H9 (cell line): ENCODE data around the gene LARP1. TPM values are rescaled to one million over a fixed set of nuclear protein-coding genes. Genes with fewer than 3 reads are reported as not detected.

Source experiments
- DNase-seq: peaks from one replicate; pipeline ENCODE4 v3.0.0-alpha.2; 2017
- H2AFZ ChIP-seq: one replicate; pipeline ENCODE4 v1.6.1; 2013; ENCODE audit warnings: mild to moderate bottlenecking, low read length, control low read depth, moderate library complexity
- H2AK5ac ChIP-seq: 2 replicates; pipeline ENCODE4 v1.6.1; 2013; ENCODE audit warnings: low read length, control low read depth, mixed read lengths; ENCODE audit not compliant: insufficient read length
- H2BK120ac ChIP-seq: one replicate; pipeline ENCODE4 v1.6.1; 2013; ENCODE audit warnings: low read depth, mild to moderate bottlenecking, low read length, control low read depth, inconsistent platforms; ENCODE audit not compliant: poor library complexity, severe bottlenecking
- H2BK12ac ChIP-seq: 2 replicates; pipeline ENCODE4 v1.6.1; 2013; ENCODE audit warnings: low read length, control low read depth, mixed read lengths, low read depth; ENCODE audit not compliant: insufficient read length
- H2BK15ac ChIP-seq: 2 replicates; pipeline ENCODE4 v1.6.1; 2013; ENCODE audit warnings: low read depth, low read length, control low read depth
- H2BK20ac ChIP-seq: one replicate; pipeline ENCODE4 v1.6.1; 2013; ENCODE audit warnings: low read depth, mild to moderate bottlenecking, low read length, control low read depth, inconsistent platforms; ENCODE audit not compliant: poor library complexity, severe bottlenecking
- H2BK5ac ChIP-seq: 2 replicates; pipeline ENCODE4 v1.6.1; 2013; ENCODE audit warnings: low read length, control low read depth, mixed read lengths; ENCODE audit not compliant: insufficient read length
- H3K14ac ChIP-seq: 2 replicates; pipeline ENCODE4 v1.6.1; 2013; ENCODE audit warnings: low read length, control low read depth; ENCODE audit not compliant: insufficient read depth
- H3K18ac ChIP-seq: 2 replicates; pipeline ENCODE4 v1.6.1; 2013; ENCODE audit warnings: low read depth, mild to moderate bottlenecking, mixed read lengths, low read length, control low read depth; ENCODE audit not compliant: insufficient read length
- H3K23ac ChIP-seq: 2 replicates; pipeline ENCODE4 v1.6.1; 2013; ENCODE audit warnings: low read length, control low read depth, mixed read lengths, low read depth; ENCODE audit not compliant: insufficient read length
- H3K23me2 ChIP-seq: 2 replicates; pipeline ENCODE4 v1.6.1; 2013; ENCODE audit warnings: low read depth, mild to moderate bottlenecking, mixed read lengths, low read length, control low read depth; ENCODE audit not compliant: insufficient read length, poor library complexity, severe bottlenecking
- H3K27ac ChIP-seq: 2 replicates; pipeline ENCODE4 v1.5.1; 2013; ENCODE audit warnings: low read length, control low read depth, mixed read lengths, low read depth; ENCODE audit not compliant: insufficient read length
- H3K27me3 ChIP-seq: 2 replicates; pipeline ENCODE4 v1.6.1; 2013; ENCODE audit warnings: low read length, control low read depth, inconsistent platforms; ENCODE audit not compliant: insufficient read depth
- H3K4ac ChIP-seq: 2 replicates; pipeline ENCODE4 v1.6.1; 2013; ENCODE audit warnings: low read depth, mild to moderate bottlenecking, control low read depth, inconsistent platforms, low read length, moderate library complexity
- H3K4me1 ChIP-seq: 2 replicates; pipeline ENCODE4 v1.6.1; 2013; ENCODE audit warnings: low read length, control low read depth, inconsistent platforms; ENCODE audit not compliant: insufficient read depth
- H3K4me2 ChIP-seq: 2 replicates; pipeline ENCODE4 v1.6.1; 2013; ENCODE audit warnings: low read length, control low read depth, mixed read lengths; ENCODE audit not compliant: insufficient read length, insufficient read depth
- H3K56ac ChIP-seq: 2 replicates; pipeline ENCODE4 v1.6.1; 2013; ENCODE audit warnings: low read depth, mild to moderate bottlenecking, mixed read lengths, low read length, control low read depth; ENCODE audit not compliant: insufficient read length
- H3K79me1 ChIP-seq: 2 replicates; pipeline ENCODE4 v1.6.1; 2013; ENCODE audit warnings: low read depth, mild to moderate bottlenecking, moderate library complexity, low read length, control low read depth, inconsistent platforms; ENCODE audit not compliant: insufficient read depth, poor library complexity, severe bottlenecking
- H3K79me2 ChIP-seq: 2 replicates; pipeline ENCODE4 v1.6.1; 2013; ENCODE audit warnings: low read length, control low read depth, inconsistent platforms; ENCODE audit not compliant: insufficient read depth
- H3K9ac ChIP-seq: 2 replicates; pipeline ENCODE4 v1.6.1; 2013; ENCODE audit warnings: low read length, control low read depth, mixed read lengths; ENCODE audit not compliant: insufficient read length; ENCODE audit errors: extremely low read depth
- H3K9me3 ChIP-seq: one replicate; pipeline ENCODE4 v1.6.1; 2013; ENCODE audit warnings: low read depth, low read length, inconsistent platforms; ENCODE audit not compliant: control insufficient read depth
- H3T11ph ChIP-seq: one replicate; pipeline ENCODE4 v1.6.1; 2013; ENCODE audit warnings: mild to moderate bottlenecking, low read length, control low read depth, inconsistent platforms
- H4K20me1 ChIP-seq: one replicate; pipeline ENCODE4 v1.6.1; 2013; ENCODE audit not compliant: control insufficient read depth, insufficient read length, insufficient read depth
- H4K5ac ChIP-seq: 2 replicates; pipeline ENCODE4 v1.6.1; 2013; ENCODE audit warnings: low read depth, mild to moderate bottlenecking, mixed read lengths, low read length, control low read depth; ENCODE audit not compliant: insufficient read length
- H4K8ac ChIP-seq: replicated peaks from 2 replicates; pipeline ENCODE4 v1.6.1; 2013; ENCODE audit warnings: low read length, control low read depth, mixed read lengths, low read depth; ENCODE audit not compliant: insufficient read length
- H4K91ac ChIP-seq: 2 replicates; pipeline ENCODE4 v1.6.1; 2013; ENCODE audit warnings: low read depth, mild to moderate bottlenecking, moderate library complexity, mixed read lengths, low read length, control low read depth; ENCODE audit not compliant: insufficient read length
- H3K27ac Mint-ChIP-seq, 3 experiments: 2 replicates in 2 of 3; 3 replicates in 1 of 3; pipeline ENCODE4 v1.8.0; 2020 to 2021; ENCODE audit warnings: mixed read lengths in 3 of 3, mild to moderate bottlenecking in 1 of 3, moderate library complexity in 1 of 3
- H3K27me3 Mint-ChIP-seq: 2 replicates; pipeline ENCODE4 v1.8.0; 2021; ENCODE audit warnings: low read depth, mild to moderate bottlenecking, moderate library complexity, mixed read lengths
- H3K36me3 Mint-ChIP-seq, 3 experiments: 2 replicates in 2 of 3; 3 replicates in 1 of 3; pipeline ENCODE4 v1.8.0; 2020 to 2021; ENCODE audit warnings: low read depth in 3 of 3, mixed read lengths in 3 of 3; ENCODE audit not compliant: insufficient read depth in 1 of 3
- H3K4me1 Mint-ChIP-seq, 2 experiments: 2 replicates each; pipeline ENCODE4 v1.8.0; 2020; ENCODE audit warnings: mixed read lengths in 2 of 2
- H3K4me3 Mint-ChIP-seq, 2 experiments: 2 replicates in 1 of 2; 3 replicates in 1 of 2; pipeline ENCODE4 v1.8.0; 2020 to 2021; ENCODE audit warnings: mild to moderate bottlenecking in 2 of 2, mixed read lengths in 2 of 2, moderate library complexity in 1 of 2
- H3K9me3 Mint-ChIP-seq, 2 experiments: 2 replicates in 1 of 2; 3 replicates in 1 of 2; pipeline ENCODE4 v1.8.0; 2020; ENCODE audit warnings: mild to moderate bottlenecking in 2 of 2, mixed read lengths in 2 of 2, moderate library complexity in 1 of 2
- WGBS: extraction: QIAGEN DNeasy Blood & Tissue Kit; methylation state at CpG from one replicate; pipeline ENCODE4 v1.1.7; 2013; ENCODE audit warnings: missing lambda C conversion rate, low lambda C conversion rate, mixed read lengths; ENCODE audit not compliant: insufficient read length; ENCODE audit errors: extremely low coverage; 5-methylcytosine and 5-hydroxymethylcytosine counted together
- total RNA-seq: library from RNA; stranded (reverse); gene quantifications from 2 replicates; pipeline ENCODE4 v1.2.1, GENCODE V29; 2021
- TF ChIP-seq, protein P1 (sequence below): fragments of 200-600 bp; sonication (generic); conservative IDR thresholded peaks from 3 replicates; pipeline ENCODE4 v1.8.0; 2021; ENCODE audit warnings: antibody characterized with exemption, mild to moderate bottlenecking

LARP1 gene
- total RNA-seq, 1 experiment from 2014 or later, result 405 TPM

DNA sequence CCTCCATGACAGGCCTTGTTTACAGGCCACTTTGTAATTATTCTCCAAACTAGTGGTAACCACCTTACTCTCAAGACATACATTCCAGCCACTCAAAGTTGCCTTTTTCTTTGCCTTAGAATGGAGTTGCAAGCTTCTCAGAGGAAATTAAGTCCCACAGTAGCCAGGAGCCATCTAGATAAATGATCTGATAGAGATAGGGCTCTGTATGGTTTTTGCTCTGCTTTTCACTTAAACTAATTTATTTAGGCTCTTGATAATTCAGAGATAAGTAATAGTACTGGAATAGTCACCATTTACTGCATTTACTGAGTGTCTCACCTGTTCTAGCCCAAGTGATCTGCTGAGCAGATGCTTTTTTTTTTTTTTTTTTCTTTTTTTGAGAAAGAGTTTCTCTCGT, 7.5 kb downstream of the LARP1 start:
- H3K9ac ChIP-seq, result no peak overlapping the region
- peaks cover 96% of the 10 kb centered on the region for H3K79me2 ChIP-seq
- no peaks in the 10 kb centered on the region for H3K79me1 ChIP-seq
- no peak overlapping the region for H3K14ac ChIP-seq
- no peak overlapping the region for H4K8ac ChIP-seq
- no peak overlapping the region for H4K5ac ChIP-seq
- no peak overlapping the region for H2BK20ac ChIP-seq
- WGBS, result no CpG with 5 or more reads among the region's 1 CpG
- no peaks in the 10 kb centered on the region for H3K27me3 ChIP-seq
- TF ChIP-seq, protein P1, sequence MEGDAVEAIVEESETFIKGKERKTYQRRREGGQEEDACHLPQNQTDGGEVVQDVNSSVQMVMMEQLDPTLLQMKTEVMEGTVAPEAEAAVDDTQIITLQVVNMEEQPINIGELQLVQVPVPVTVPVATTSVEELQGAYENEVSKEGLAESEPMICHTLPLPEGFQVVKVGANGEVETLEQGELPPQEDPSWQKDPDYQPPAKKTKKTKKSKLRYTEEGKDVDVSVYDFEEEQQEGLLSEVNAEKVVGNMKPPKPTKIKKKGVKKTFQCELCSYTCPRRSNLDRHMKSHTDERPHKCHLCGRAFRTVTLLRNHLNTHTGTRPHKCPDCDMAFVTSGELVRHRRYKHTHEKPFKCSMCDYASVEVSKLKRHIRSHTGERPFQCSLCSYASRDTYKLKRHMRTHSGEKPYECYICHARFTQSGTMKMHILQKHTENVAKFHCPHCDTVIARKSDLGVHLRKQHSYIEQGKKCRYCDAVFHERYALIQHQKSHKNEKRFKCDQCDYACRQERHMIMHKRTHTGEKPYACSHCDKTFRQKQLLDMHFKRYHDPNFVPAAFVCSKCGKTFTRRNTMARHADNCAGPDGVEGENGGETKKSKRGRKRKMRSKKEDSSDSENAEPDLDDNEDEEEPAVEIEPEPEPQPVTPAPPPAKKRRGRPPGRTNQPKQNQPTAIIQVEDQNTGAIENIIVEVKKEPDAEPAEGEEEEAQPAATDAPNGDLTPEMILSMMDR, result no peak
- peaks cover 8% of the 10 kb centered on the region for H3K23me2 ChIP-seq
- no peak overlapping the region for H2BK12ac ChIP-seq
- H3T11ph ChIP-seq, result no peak overlapping the region
- Mint-ChIP-seq H3K9me3 (no peaks in the 10 kb centered on the region), H3K27me3 (no peaks in the 10 kb centered on the region), H3K36me3 (peaks cover 0 to 4% (median 0%) of the 10 kb centered on the region in 3 experiments; a peak in 2 of 7 replicates), H3K27ac (no peak overlapping the region; a peak in 2 of 7 replicates), H3K4me3 (no peak overlapping the region), H3K4me1 (peaks cover 69 to 70% of the 10 kb centered on the region in 2 experiments)
- no peak overlapping the region for H3K23ac ChIP-seq
- peaks cover 28% of the 10 kb centered on the region for H3K4me1 ChIP-seq
- H2BK120ac ChIP-seq, result no peak overlapping the region
- no peak overlapping the region for H2BK5ac ChIP-seq
- H3K27ac ChIP-seq, result no peak overlapping the region
- no peak overlapping the region for H3K56ac ChIP-seq
- no peak overlapping the region for H2BK15ac ChIP-seq
- H4K91ac ChIP-seq, result no peak overlapping the region
- no peak overlapping the region for H2AK5ac ChIP-seq
- no peak overlapping the region for H3K18ac ChIP-seq
- no peak overlapping the region for H3K4ac ChIP-seq
- no peak for DNase-seq
- H3K9me3 ChIP-seq, result no peaks in the 10 kb centered on the region
- no peaks in the 10 kb centered on the region for H4K20me1 ChIP-seq
- H2AFZ ChIP-seq, result no peak overlapping the region
- H3K4me2 ChIP-seq, result no peak overlapping the region
